NCI-H345 treated with DMSO at 0.1 percent for 48 hours (cell line): Measurements from ENCODE around the gene BCDIN3D.
"Not testable (repeated sequence)": the region's sequence is repeated elsewhere in the genome, so short reads cannot be mapped to it uniquely, and the experiment has no call there.

Experiments used
- DNase-seq: peaks from one replicate; lab custom pipeline; 2025; ENCODE audit not compliant: unreplicated experiment; lab: John Stamatoyannopoulos, UW

BCDIN3D gene

GRCh38 chr12:49877066-49877465 lies 34.2 kb upstream of the BCDIN3D start:
- no peak for DNase-seq

DNA sequence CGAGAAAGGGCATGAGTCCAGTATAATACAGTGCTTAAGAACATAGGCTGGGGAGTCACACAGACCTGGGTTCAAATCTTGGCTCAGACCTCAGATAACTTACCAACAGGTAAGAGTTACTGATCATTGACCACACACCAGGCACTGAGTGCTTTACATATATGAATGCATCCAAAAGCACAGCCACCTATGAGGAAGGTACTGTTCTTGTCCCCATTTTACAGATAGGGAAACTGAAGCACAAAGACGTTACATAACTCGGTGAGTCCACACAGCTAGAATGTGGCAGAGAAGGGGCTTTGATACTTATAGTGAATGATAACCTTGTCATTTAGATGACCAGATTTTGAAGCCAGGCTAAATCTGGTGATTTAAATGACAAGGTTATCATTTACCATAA lies 33.2 kb upstream of the BCDIN3D start:
- no peak for DNase-seq

- DNase-seq = no peak
These were observed 32.3 kb upstream of the BCDIN3D start for GRCh38 chr12:49875115-49875720.

DNA sequence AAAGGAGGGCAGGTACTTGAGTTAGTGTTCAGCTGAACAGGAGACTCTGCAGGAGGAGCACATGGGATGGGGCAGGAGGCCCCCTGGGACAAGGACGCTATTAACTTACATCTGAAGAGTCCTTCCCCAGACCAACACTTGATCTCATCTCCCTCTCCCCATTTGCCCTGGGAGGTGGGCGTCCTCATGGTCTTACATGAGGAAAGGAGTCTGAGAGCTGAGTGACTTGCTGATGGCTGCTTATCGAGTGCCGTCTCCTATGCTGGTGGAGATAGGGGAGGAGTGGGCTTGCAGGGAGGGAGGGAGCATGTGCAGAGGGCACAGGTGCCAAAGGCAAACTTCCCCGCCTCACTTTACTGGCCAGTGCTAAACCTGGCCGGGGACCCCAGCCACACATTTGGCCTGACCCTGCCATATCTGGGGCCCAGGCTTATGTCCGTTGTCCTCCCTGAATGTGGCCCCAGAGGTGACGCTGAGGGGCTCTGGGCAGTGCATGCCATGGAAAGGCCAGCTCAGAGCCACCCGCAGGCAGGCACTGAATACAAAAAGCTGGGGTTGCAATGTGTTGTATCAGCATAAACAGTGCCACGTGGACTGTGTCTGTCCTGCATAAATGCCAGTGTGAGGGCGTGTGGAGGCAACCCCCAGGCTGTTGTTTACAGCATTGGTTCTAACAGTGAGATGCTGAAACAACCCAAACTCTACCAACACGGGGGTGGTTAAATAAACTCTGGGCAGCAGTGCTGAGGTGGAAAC lies 31.4 kb upstream of the BCDIN3D start:
- no peak for DNase-seq

- no peak for DNase-seq
These were observed 30.5 kb upstream of the BCDIN3D start for GRCh38 chr12:49873361-49873934.

DNA sequence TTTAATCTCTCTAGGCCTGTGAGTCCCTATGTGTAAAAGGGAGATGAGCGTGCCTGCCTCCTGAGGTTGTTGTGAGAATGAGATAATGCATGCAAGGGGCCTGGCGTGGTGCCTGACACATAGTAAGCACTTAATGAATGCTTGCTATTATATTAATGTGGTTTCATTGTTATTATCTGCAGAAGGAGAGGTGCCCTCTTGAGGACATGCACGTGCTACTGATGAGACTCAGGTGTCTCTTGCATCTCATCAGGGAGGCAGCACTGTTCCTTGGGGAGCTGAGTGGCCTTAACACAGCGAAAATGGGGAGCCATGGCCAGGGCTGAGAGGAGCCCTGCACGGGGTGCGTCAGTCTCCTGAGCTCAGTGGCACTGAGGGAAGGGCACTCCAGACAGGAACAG lies 29.9 kb upstream of the BCDIN3D start:
- no peak for DNase-seq

GRCh38 chr12:49872381-49872780 lies 29.5 kb upstream of the BCDIN3D start:
- DNase-seq = no peak

GRCh38 chr12:49871811-49872251 lies 28.9 kb upstream of the BCDIN3D start:
- not testable (repeated sequence) for DNase-seq

- DNase-seq = no peak
These were observed 28.3 kb upstream of the BCDIN3D start for GRCh38 chr12:49871263-49871561.

DNA sequence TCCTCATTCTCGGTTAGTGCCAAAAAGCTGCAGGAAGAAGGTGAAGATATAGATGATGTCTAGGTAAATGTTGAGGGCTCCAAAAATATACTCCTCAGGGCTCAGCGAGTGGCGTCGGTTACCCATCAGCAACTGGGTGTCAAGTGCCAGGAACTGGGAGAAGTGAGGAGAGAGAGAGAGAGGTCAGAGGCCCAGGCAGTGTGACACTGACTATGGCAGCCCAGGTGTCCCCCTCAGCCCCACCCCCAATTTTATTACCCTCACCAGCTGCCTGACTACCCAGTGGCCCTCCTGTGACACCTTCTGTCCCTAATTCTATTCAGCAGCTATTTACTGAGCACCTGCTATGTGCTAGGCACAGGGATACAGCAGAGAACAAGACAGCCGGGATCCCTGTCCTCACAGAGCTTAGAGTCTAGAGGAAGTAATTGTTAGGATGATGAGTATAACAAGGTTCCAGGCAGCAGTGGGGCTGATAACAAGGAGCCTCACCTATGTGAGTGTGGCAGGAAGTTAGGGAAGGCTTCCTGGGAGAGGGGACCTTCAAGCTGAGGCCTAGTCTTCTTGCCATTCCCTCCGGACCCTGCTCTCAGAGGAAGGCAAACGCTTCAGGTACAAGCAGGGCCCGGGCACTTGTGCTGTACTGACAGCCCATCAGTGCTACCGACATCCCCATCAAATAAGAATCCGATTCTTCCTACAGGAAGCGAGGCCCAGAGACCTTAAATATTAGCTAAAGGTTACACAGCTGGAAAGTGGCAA lies 27.8 kb upstream of the BCDIN3D start:
- DNase-seq = no peak

DNA sequence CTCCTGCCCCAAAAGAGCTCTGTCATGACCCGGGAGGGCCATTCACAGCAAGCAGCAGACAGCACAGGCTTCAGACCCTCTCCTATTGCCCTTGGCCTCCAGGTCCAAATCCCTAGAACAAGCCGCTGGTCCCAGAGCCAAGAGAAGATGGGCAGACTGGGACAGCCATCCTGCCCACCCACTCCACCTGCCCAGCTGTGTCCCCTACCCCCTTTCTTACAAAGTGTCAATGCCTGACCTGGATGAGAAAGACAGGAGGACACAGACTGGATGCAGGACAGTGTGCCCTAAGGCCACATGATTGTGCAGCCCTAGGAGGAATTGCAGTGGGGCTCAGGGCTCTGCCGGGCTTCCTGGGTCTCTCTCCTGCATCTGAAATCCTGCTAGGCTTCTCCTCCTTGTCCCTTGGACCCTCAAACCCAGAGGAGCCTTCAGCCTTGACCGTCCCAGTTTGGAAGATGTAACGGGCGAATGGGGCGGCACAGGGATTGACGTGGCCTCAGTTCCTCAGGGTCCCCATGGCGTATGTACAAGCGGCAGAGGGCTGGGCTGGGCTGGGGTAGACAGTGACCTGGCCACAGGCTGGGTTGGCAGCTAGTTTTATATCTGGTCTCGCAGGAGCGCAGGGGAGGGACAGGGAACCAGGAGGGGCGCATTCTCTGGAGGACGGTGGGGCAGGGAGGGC lies 27.1 kb upstream of the BCDIN3D start:
- DNase-seq = no peak

DNA sequence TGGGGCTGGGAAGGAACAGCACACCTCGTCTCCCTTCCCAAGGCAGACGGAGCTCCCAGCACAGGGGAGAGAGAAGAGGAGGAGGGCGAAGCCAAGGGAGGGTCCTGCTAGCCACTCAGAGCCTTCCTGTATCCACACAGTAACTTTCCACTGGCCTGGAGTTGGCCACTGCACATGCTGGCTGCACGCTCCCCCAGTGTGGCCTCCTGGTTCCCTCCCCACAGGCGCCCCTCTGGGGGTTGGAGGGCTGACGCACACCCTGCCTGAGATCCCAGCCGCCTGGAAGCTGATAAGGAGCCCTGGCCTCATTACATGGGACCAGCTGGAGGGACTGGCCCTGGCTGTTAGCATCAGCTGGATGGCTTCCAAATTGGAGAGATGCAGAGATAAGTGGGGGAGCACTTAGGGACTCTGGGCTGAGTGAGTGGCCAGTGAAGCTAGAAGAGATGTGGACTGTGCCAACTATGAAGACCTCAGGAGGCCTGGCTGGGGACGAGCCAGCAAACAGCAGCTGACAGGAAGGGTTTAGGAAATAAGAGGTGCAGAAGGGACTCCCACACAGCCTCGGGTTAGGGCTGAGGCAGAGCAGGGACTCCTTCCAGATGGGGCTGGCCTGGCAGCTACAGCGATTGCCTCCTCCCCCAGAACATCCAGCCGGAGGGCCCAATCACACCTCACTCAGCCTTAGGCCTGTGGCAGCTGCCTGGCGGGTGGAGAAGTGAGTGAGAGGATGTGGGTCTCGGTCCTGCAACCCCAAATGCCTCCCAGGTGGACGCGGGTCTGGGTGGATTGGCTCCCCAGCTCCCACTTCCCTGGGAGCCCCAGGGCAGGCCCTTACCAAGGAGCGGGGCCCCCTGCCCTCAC lies 26.3 kb upstream of the BCDIN3D start:
- peak; percentile 6 for DNase-seq

DNA sequence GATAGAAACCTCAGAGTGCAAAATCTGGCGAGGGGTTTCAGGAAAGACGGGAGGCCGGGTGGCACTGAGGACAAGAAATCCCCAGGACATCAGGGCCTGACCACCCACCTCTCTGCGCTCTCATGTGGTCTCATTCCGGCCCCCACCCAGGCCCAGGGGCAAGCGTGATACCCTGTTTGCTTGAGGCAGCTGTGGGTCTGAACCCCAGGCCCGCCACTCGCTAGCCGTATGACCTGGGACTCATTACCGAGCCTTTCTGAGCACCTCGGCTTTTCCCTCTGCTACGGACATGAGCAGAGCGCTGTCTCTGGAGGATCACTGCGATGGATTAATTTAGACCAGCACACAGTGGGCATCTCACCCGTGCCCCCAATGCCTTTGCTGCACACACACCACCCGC lies 25.5 kb upstream of the BCDIN3D start:
- DNase-seq = no peak

DNA sequence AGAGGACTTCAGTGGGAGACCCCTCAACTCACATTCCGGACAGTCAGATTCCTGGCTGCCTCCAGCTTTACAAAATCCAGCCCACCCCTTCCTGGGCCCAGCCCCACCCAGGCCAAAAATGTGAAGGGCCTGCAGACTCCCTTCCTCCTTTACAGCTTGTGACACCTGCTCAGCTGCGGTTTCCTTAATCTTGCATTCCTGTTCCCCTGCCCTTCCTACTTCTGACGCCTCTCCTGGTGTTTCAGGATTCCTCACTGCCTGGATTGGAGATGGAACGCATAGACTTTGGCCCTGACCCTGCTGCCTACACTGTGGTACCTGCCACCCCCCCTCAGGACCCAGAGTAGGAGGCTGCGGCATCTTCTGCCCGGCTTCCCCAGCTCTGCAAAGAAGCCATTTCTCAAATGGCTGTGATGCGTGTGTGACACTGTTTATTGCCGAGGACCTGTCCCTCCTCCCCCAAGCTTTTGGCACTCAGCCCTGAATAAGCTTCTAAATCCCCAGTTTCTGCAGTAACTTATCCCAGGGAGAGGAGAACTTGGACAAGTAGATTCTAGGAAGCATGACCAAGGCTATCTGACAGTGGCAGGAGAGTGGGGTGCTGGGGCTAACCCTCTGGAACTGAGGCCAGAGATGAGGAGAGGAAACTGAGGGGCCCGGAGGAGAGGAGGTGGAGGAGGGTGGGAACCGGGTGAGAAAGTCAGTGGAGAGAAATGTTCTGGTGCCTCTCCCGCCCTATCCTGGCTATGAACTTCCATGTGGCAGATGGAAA lies 24.9 kb upstream of the BCDIN3D start:
- no peak for DNase-seq

DNA sequence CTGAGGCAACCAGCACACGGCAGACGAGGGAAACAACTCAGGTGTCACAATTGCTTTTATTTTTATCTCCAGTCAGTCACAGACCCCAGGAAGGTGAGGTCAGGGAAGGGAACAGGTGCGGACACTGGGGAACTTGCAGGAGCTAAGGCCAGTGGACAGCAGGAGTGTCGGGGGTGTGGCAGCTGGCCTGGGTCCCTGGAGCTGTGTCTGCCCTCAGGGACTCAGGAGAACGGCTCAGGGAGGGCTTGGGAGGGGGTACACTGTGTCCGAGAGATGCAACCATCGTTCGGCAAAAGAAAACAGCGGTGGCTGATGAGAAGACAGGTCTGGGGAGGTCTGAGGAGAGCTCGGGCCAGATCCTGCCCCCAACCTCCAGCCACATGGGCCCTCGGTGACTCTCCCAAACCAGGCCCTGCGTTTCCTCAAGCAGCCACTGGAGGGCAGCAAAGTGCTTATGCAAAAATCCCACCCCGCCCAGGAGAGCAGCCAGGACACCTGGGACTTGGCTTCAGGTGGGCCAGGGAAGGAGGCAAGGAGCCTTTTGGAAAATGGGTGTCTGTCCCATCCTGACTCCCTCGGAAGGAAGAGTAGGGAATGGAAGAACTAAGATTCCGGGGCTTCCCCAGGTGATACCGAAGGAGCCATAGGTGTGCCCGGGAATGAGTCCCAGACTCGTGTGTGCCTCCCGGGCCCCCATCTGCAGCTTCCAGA lies 24.1 kb upstream of the BCDIN3D start:
- DNase-seq = no peak

DNA sequence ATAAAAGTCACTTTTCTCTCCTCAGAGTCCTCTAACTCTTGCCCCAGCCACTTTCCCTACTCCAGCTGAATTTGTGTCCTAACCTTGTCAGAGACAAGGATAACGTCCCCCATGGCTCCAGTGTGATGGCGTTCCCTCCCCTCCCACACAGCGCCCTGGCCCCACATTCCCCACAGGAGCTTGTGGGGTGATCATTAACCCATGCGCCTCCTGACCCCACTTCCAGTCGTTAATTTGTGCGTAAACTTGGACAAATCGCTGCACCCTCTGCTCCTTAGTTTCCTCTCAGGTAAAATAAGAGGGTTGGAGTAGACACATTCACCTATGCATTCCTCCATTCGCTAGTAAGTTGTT lies 22.9 kb upstream of the BCDIN3D start:
- DNase-seq = no peak

DNA sequence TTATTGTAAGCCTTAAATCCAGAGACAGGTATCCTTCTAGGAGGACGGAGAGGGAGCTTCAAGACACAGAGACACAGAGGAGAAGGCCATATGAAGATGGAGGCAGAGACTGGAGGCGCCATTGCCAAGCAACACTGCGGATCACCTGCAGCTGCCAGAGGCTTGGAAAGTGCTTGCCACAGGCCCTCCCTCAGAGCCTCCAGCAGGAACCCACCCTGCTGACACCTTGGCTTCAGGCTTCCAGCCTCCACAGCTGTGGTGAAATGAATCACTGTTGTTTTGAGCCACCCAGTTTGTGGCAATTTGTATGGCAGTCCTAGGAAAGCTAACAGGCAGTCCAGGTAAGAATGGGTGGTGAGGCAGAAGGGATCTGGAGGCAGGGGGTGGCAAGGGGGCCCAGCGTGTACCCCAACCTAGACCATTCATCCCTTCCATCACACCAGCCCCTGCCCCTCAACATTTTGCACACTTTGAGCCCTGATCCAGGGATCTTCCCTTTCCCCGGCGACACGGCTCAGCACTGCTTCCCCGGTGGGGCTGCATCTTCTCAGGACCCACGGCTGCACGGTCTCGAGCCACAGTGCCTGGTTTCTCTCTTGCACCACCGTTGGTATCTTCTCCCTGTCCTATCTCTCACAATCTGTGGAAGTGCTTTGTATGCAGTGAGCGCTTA lies 22.3 kb upstream of the BCDIN3D start:
- no peak for DNase-seq

- DNase-seq = no peak
These were observed 21.8 kb upstream of the BCDIN3D start for GRCh38 chr12:49864798-49865090.
